ENCODE measurements around the gene CHTF8.

The CHTF8 gene

DNA sequence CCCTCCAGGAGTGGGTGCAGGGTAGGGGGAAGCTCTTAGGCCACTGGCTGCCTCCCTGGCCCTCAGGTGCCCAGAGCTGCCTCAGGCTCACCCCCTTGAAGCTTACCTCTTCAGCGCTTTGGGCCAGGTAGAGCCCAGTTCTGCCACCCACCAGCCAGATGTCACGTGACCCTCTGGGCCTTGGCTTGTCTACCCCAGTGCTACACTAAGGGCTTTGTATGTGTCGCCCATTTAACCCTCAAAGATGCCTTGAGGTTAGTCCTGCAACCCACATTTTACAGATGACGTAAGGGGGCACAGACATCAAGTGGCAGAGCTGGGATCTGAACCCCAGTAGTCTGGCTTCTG is 23.5 kb downstream of the CHTF8 start:
- TF ChIP-seq, protein P1, sequence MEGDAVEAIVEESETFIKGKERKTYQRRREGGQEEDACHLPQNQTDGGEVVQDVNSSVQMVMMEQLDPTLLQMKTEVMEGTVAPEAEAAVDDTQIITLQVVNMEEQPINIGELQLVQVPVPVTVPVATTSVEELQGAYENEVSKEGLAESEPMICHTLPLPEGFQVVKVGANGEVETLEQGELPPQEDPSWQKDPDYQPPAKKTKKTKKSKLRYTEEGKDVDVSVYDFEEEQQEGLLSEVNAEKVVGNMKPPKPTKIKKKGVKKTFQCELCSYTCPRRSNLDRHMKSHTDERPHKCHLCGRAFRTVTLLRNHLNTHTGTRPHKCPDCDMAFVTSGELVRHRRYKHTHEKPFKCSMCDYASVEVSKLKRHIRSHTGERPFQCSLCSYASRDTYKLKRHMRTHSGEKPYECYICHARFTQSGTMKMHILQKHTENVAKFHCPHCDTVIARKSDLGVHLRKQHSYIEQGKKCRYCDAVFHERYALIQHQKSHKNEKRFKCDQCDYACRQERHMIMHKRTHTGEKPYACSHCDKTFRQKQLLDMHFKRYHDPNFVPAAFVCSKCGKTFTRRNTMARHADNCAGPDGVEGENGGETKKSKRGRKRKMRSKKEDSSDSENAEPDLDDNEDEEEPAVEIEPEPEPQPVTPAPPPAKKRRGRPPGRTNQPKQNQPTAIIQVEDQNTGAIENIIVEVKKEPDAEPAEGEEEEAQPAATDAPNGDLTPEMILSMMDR (IDR thresholded peaks at IDR 0.05; ENCODE audit: low read depth, low read length) = no peak
- Histone ChIP-seq H3K4me3 (ENCODE audit: low read depth, low read length) (no peak overlapping the region), H3K27ac (no peak overlapping the region), H3K9me3 (ENCODE audit: severe bottlenecking) (no peaks in the 10 kb centered on the region), H3K27me3 (ENCODE audit: insufficient read depth, low read depth, severe bottlenecking) (peaks cover 3% of the 10 kb centered on the region), H3K36me3 (peaks cover 15% of the 10 kb centered on the region)
- DNase-seq = no peak

DNA sequence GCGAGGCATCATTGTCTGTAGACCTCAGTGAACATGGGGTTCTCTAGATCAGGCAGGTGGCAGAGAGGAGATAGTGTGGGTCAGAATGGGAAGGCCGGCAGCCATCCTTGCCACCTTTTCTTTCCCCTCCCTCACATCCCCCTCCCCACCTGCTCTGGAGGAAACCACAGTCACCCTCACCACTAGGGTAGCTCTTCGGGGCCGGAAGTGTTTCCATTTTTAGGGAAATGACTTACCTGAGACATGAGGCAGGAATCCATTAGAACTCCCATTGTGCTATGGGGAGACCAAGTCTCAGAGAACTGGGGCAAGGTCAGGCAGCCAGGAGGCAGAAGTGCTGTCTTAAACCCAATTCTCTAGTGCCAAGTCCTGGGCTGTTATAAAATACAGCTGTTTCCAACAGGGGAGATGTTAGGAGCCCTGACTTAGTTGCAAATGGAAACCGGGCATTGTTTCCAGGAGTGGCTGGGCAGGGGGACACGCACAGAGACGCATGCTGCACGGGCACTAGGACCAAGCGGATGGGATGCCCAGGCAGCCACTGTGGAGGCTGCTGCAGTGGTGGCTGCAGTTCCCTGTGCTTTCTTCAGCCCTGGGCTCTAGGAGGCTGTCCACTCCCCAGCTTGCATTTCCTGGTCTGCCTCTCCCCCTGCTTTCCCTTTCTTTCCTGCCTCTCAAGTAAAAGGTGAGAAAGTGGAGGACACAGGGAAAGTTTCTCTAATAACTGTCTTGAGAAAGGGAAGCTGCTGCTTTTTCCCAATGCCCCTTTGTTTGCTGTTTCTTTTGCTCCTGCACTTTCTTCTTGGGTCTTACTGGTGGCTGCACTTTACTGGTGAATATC is 24.1 kb downstream of the CHTF8 start:
- Histone ChIP-seq H3K27ac (no peak overlapping the region), H3K4me3 (ENCODE audit: low read depth, low read length) (no peak overlapping the region), H3K9me3 (ENCODE audit: severe bottlenecking) (no peaks in the 10 kb centered on the region), H3K36me3 (peaks cover 12% of the 10 kb centered on the region), H3K27me3 (ENCODE audit: insufficient read depth, low read depth, severe bottlenecking) (peaks cover 3% of the 10 kb centered on the region)
- DNase-seq = no peak
- TF ChIP-seq, protein P1 (IDR thresholded peaks at IDR 0.05; ENCODE audit: low read depth, low read length) = no peak

DNA sequence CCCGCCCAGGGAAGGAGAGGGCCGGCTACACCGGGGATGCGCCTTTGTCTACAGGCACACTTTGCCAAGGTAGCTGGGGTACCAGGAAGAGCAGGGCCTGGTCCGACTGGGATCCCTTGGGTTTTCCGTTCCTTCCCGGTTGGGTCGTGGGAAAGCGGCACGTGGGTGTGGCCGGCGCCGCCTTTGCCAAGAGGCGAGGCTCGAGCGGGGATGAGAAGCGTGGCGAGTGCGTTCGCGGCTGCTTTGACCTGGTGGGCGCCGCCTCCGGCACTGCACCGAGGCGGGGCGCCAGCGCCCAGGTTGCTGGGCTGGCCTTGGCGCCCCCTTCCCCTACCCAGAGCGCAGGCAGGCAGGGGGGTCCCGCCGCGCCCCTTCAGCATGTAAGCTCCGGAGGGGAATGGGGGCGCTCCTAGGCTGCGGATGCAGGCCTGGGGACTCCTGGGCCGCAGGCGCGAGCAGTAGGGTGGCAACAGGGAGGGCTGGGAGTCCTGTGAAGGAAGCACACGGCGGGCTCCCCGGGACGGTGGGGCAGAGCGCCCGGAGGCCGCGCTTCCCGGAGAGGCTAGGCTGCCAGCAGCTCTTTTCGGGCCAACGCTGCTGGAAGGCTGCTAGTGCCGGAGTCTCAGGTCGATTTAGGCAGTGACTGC is 24.9 kb downstream of the CHTF8 start:
- H3K36me3 ChIP-seq = peaks cover 7% of the 10 kb centered on the region
- DNase-seq = no peak
- no peak overlapping the region for H3K27ac ChIP-seq
- no peaks in the 10 kb centered on the region for H3K9me3 ChIP-seq (ENCODE audit: severe bottlenecking)
- TF ChIP-seq, protein P1 (IDR thresholded peaks at IDR 0.05; ENCODE audit: low read depth, low read length) = no peak
- peaks cover 3% of the 10 kb centered on the region for H3K27me3 ChIP-seq (ENCODE audit: insufficient read depth, low read depth, severe bottlenecking)
- H3K4me3 ChIP-seq (ENCODE audit: low read depth, low read length) = no peak overlapping the region

DNA sequence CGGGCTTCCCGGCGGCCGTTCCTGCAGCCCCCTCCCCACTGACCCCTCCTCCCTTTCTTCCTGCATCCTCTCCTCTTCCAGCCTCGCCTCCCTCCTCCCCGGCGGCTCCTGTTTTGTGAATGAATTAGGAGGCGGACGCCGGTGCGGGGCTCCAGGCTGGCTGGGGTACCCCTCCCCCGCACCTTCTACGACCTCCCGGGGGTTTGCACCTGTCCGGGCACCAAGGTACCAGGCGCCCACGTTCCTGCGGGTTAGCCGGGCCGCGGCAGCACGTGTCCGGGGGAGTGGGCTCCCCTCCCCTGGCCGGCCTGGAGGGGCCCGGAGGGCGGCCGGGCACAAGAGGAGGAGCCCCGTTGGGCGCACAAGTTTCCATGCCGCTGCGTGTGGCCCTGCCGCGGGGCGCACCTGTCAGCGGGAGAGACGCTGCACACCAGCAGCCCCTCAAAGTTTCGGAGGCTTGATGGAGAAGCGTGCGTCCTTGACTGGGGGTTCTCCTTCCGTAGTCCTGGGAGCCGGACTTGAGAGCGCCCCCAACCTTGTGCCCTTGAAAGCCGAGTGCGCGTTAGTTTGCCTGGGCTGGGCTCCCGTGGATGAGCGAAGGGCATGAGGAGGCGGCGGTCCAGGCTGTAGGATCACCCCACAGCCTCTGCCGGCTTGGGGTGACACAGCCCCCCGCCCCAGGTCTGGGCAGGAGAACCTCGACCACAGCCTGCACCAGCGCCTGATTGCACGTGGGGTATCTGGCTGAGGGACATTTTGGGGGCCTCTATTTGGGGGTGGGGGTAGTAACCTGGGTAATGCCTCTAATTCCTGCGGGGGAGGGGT is 25.7 kb downstream of the CHTF8 start:
- DNase-seq = no peak
- Histone ChIP-seq H3K9me3 (ENCODE audit: severe bottlenecking) (no peaks in the 10 kb centered on the region), H3K4me3 (ENCODE audit: low read depth, low read length) (peak overlapping the region; percentile 71), H3K27me3 (ENCODE audit: insufficient read depth, low read depth, severe bottlenecking) (peaks cover 3% of the 10 kb centered on the region), H3K27ac (no peak overlapping the region), H3K36me3 (peaks cover 7% of the 10 kb centered on the region)
- TF ChIP-seq, protein P1 (IDR thresholded peaks at IDR 0.05; ENCODE audit: low read depth, low read length) = no peak

DNA sequence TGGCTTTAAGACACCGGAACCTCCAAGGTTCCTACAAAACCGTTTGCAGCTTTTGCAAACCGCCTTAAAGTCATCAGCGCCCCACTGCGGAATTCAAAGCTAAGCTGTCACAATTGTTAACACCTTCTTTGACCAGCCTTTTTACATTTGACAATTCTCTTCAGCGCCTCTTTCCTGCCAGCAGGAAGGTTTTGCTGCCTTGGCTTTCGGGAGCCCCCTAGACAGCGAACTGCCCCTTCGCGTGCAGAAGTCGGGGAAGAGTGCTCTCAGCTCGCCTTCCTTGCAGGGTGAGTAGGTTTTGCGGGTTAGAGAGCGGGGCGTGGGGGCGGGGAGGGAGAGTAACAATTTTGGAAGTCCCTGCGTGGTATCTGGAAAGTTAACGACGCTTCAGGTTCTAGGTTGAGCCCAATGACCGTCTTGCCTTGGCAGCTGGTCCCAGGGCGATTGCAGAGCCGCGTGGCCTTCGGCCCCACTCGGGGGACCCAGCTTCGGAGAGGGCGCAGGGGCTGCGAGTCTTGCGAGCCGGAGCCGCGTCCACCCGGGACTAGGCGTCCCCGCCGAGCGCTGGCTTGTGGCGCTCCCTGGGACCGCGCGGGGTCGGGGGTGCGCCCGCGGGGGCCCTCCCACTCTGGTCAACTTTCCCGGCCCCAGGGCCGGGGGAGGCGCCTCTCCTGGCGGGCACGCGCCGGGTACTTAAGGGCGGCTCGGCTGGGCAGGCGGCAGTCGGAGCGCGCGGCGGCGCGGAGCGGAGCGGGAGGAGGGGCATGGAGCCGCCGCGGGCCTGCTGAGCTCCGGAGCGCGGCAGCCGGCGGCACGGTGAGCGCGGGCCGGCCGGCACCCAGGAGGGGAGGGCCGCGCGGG is 26.7 kb downstream of the CHTF8 start, which contains the start of gene HAS3:
Gene HAS3, plus strand, starts transcription at position 153 of the 861 bp plus-strand sequence. CDS start 3,743 bp downstream, outside the sequence.
- Histone ChIP-seq H3K4me3 (ENCODE audit: low read depth, low read length) (peak within 1 kb of the TSS; percentile 71), H3K27ac (peak within 1 kb of the TSS; percentile 35), H3K36me3 (peaks cover 7% of the 10 kb centered on the region), H3K9me3 (ENCODE audit: severe bottlenecking) (no peaks in the 10 kb centered on the region), H3K27me3 (ENCODE audit: insufficient read depth, low read depth, severe bottlenecking) (peaks cover 3% of the 10 kb centered on the region)
- peak; percentile 64 for DNase-seq
- TF ChIP-seq, protein P1 (IDR thresholded peaks at IDR 0.05; ENCODE audit: low read depth, low read length) = peak; percentile 58; the same call in 1 of the 2 replicates
